WERI-Rb-1 (cell line): ENCODE results near the gene A1CF.

Source experiments
- DNase-seq: peaks from one replicate; pipeline ENCODE4 v3.0.0-alpha.2; 2020
- H3K27ac ChIP-seq: fragments of 250-450 bp; sonication (Bioruptor Pico); 2 replicates; pipeline ENCODE4 v1.5.1; 2020; ENCODE audit warnings: mild to moderate bottlenecking, moderate library complexity
- H3K27me3 ChIP-seq: fragments of 250-450 bp; sonication (Bioruptor Pico); 2 replicates; pipeline ENCODE4 v1.5.1; 2021; ENCODE audit warnings: mild to moderate bottlenecking, low read depth, moderate library complexity; ENCODE audit not compliant: insufficient read depth, severe bottlenecking
- H3K36me3 ChIP-seq: fragments of 250-450 bp; sonication (Bioruptor Pico); 2 replicates; pipeline ENCODE4 v1.5.1; 2020; ENCODE audit warnings: mild to moderate bottlenecking, moderate library complexity
- H3K4me3 ChIP-seq: 2 replicates; pipeline ENCODE4 v1.5.1; 2011; ENCODE audit warnings: low read depth, mild to moderate bottlenecking, control low read depth, low read length
- H3K9me3 ChIP-seq: fragments of 250-450 bp; sonication (Bioruptor Pico); 2 replicates; pipeline ENCODE4 v1.5.1; 2021; ENCODE audit warnings: mild to moderate bottlenecking, moderate library complexity; ENCODE audit not compliant: severe bottlenecking
- CTCF ChIP-seq: IDR thresholded peaks from 2 replicates; pipeline ENCODE4 v1.5.1; 2011; ENCODE audit warnings: low read depth, mild to moderate bottlenecking, control low read depth, inconsistent platforms, low read length

The A1CF gene

GRCh38 chr10:50809596-50809995 is 75.8 kb downstream of the A1CF start:
- Histone ChIP-seq H3K4me3 (no peak overlapping the region), H3K36me3 (no peaks in the 10 kb centered on the region), H3K27me3 (no peaks in the 10 kb centered on the region), H3K27ac (no peak overlapping the region), H3K9me3 (no peaks in the 10 kb centered on the region)
- no peak for TF ChIP-seq CTCF
- no peak for DNase-seq

- no peak for TF ChIP-seq CTCF
- Histone ChIP-seq H3K27ac (no peak overlapping the region), H3K4me3 (no peak overlapping the region), H3K27me3 (no peaks in the 10 kb centered on the region), H3K36me3 (no peaks in the 10 kb centered on the region), H3K9me3 (no peaks in the 10 kb centered on the region)
- no peak for DNase-seq
Measured at GRCh38 chr10:50807851-50808776, 77.3 kb downstream of the A1CF start.

- Histone ChIP-seq H3K36me3 (no peaks in the 10 kb centered on the region), H3K27ac (no peak overlapping the region), H3K4me3 (no peak overlapping the region), H3K9me3 (no peaks in the 10 kb centered on the region), H3K27me3 (no peaks in the 10 kb centered on the region)
- no peak for TF ChIP-seq CTCF
- no peak for DNase-seq
Measured at GRCh38 chr10:50805981-50806622, 79.3 kb downstream of the A1CF start.

- H3K36me3 ChIP-seq = no peaks in the 10 kb centered on the region
- no peak for DNase-seq
- no peak overlapping the region for H3K27ac ChIP-seq
- no peak overlapping the region for H3K4me3 ChIP-seq
- H3K27me3 ChIP-seq = no peaks in the 10 kb centered on the region
- no peaks in the 10 kb centered on the region for H3K9me3 ChIP-seq
- TF ChIP-seq CTCF = no peak
Measured at GRCh38 chr10:50799595-50799994, 85.8 kb downstream of the A1CF start.

GRCh38 chr10:50798297-50798696 is 87.1 kb downstream of the A1CF start:
- Histone ChIP-seq H3K36me3 (no peaks in the 10 kb centered on the region), H3K9me3 (no peaks in the 10 kb centered on the region), H3K27ac (no peak overlapping the region), H3K4me3 (no peak overlapping the region), H3K27me3 (no peaks in the 10 kb centered on the region)
- DNase-seq = no peak
- TF ChIP-seq CTCF = no peak
